Vagina (tissue), 2 donors: ENCODE results near the gene ZNF580.

Experiments
- POLR2A ChIP-seq, 2 donors: fragments of 450-650 bp; IDR thresholded peaks; one replicate each; pipeline ENCODE4 v1.6.1; 2017; ENCODE audit warnings: antibody characterized with exemption in 2 of 2, mild to moderate bottlenecking in 2 of 2, moderate library complexity in 2 of 2
- TF ChIP-seq, protein P1 (sequence below), 3 experiments: fragments of 450-650 bp in 2 of 3; fragments of 200-600 bp in 1 of 3; sonication (generic) in 1 of 3; IDR thresholded peaks; one replicate each; pipeline ENCODE4 v1.5.1; 2017 to 2019; ENCODE audit warnings: antibody characterized with exemption in 3 of 3, mild to moderate bottlenecking in 2 of 3, moderate library complexity in 2 of 3

DNA sequence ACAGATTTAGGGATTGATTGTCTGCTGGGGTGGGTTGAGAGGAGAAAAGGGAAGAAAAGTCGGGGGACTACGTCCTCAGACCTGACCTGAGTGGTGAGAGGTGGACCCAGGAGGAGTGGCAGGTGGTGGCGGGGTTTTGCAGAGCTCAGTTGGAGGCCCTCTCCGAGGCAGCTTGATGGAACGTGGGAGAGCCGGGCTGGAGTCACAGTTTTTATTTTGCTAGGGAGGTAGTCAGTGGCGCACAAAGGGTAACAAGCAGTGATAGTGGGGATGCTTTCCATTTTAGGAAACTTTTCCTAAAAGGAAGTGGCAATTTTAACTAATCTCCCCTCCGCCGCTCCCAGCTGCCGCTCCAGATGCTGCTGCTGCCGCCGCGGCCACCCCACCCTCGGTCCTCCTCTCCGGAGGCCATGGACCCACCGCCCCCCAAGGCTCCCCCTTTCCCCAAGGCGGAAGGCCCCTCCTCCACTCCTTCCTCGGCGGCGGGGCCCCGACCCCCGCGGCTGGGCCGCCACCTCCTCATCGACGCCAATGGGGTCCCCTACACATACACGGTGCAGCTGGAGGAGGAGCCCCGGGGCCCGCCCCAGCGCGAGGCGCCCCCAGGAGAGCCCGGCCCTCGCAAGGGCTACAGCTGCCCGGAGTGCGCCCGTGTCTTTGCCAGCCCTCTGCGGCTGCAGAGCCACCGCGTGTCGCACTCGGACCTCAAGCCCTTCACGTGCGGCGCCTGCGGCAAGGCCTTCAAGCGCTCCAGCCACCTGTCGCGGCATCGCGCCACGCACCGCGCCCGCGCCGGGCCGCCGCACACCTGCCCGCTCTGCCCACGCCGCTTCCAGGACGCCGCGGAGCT lies 1.6 kb downstream of the ZNF580 start:
- TF ChIP-seq, protein P1, sequence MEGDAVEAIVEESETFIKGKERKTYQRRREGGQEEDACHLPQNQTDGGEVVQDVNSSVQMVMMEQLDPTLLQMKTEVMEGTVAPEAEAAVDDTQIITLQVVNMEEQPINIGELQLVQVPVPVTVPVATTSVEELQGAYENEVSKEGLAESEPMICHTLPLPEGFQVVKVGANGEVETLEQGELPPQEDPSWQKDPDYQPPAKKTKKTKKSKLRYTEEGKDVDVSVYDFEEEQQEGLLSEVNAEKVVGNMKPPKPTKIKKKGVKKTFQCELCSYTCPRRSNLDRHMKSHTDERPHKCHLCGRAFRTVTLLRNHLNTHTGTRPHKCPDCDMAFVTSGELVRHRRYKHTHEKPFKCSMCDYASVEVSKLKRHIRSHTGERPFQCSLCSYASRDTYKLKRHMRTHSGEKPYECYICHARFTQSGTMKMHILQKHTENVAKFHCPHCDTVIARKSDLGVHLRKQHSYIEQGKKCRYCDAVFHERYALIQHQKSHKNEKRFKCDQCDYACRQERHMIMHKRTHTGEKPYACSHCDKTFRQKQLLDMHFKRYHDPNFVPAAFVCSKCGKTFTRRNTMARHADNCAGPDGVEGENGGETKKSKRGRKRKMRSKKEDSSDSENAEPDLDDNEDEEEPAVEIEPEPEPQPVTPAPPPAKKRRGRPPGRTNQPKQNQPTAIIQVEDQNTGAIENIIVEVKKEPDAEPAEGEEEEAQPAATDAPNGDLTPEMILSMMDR (IDR thresholded peaks at IDR 0.05), result no peak
- TF ChIP-seq POLR2A (IDR thresholded peaks at IDR 0.05), result no peak
